Measurements from ENCODE around the gene NOC2L. TPM values are rescaled to one million over a fixed set of nuclear protein-coding genes. Genes with fewer than 3 reads are reported as not detected.
"Not testable (repeated sequence)": the region's sequence is repeated elsewhere in the genome, so short reads cannot be mapped to it uniquely, and the experiment has no call there.

The NOC2L gene
- total RNA-seq, 2 donors from 2014 or later, result 29.5 to 38.8 TPM

GRCh38 chr1:947958-948357 lies 11.1 kb downstream of the NOC2L start:
- no peak for DNase-seq (ENCODE audit: low spot score)
- H3K9me3 ChIP-seq, result no peaks in the 10 kb centered on the region
- H3K4me1 ChIP-seq, result peaks cover 0 to 16% of the 10 kb centered on the region in 2 donors
- peaks cover 70% of the 10 kb centered on the region for H3K36me3 ChIP-seq
- no peak overlapping the region for H3K27ac ChIP-seq
- TF ChIP-seq CTCF (IDR thresholded peaks at IDR 0.05), result no peak
- no peaks in the 10 kb centered on the region for H3K27me3 ChIP-seq
- H3K4me3 ChIP-seq, result no peak overlapping the region

GRCh38 chr1:946811-947210 lies 12.2 kb downstream of the NOC2L start:
- peaks cover 0 to 28% of the 10 kb centered on the region in 2 donors for H3K4me1 ChIP-seq
- not testable (repeated sequence) for H3K9me3 ChIP-seq; H3K4me3 ChIP-seq; DNase-seq (ENCODE audit: low spot score); H3K27ac ChIP-seq
- H3K36me3 ChIP-seq, result peaks cover 58% of the 10 kb centered on the region
- H3K27me3 ChIP-seq, result peaks cover 0 to 11% of the 10 kb centered on the region in 2 donors

- Histone ChIP-seq H3K27ac (no peak overlapping the region), H3K4me3 (no peak overlapping the region), H3K9me3 (no peaks in the 10 kb centered on the region), H3K4me1 (peaks cover 0 to 36% of the 10 kb centered on the region in 2 donors), H3K27me3 (peaks cover 0 to 14% of the 10 kb centered on the region in 2 donors), H3K36me3 (peaks cover 49% of the 10 kb centered on the region)
- DNase-seq (ENCODE audit: low spot score), result no peak
- no peak for TF ChIP-seq CTCF (IDR thresholded peaks at IDR 0.05)
Measured at GRCh38 chr1:945688-946556, 13.1 kb downstream of the NOC2L start.

DNA sequence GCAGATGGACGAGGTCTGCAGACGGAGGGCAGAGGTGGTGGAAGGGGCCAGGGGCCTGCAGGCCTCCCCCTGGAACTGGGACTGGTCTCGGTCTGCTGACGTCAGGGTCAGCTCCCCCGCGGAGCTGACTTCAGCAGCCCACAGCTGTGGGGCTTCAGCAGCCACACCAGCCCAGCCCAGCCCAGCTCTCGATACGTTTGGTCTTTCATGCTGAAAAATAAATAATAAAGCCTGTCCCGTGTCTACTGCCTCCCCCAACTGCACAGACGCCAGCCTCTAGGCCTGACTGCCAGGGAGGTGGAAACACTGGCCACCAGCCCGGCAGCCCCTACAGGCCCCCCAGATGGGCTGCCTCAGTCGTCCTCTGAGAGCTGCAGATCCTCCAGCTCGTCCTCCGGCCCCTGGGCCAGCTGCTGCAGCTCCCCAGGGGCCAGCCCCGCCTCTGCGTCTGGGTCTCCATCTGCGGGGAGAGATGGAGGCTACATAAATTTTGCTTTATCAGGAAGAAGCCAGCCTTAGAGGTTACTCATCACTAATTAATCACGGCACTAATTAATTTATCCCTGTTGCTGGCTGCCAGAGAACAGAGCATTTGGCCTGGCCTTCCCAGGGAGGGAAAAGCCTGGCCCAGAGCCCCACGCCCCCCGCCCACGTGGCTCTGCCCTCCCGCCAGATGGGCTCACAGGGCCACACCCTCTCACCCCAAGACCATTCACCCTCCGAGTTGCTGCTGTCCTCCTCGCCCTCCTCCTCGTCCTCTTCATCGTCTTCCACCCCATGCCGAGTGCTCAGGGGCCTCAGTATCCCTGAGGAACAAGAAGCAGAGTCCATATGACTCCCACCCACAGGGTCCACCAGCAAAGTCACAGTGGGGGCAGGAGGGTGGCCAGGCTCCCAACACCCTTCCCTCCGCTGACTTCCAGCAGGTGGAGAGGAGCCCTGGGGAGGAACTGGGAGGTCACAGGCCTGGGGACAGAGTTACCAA lies 14.4 kb downstream of the NOC2L start:
- Histone ChIP-seq H3K36me3 (peaks cover 36% of the 10 kb centered on the region), H3K27ac (peak overlapping the region; percentile 48 to 63), H3K9me3 (no peaks in the 10 kb centered on the region), H3K4me3 (no peak overlapping the region), H3K27me3 (peaks cover 0 to 14% of the 10 kb centered on the region in 2 donors), H3K4me1 (peaks cover 0 to 47% of the 10 kb centered on the region in 2 donors)
- TF ChIP-seq CTCF (IDR thresholded peaks at IDR 0.05), result no peak
- no peak for DNase-seq (ENCODE audit: low spot score)

GRCh38 chr1:943545-944340 lies 15.3 kb downstream of the NOC2L start:
- peaks cover 0 to 14% of the 10 kb centered on the region in 2 donors for H3K27me3 ChIP-seq
- peaks cover 0 to 48% of the 10 kb centered on the region in 2 donors for H3K4me1 ChIP-seq
- H3K27ac ChIP-seq, result peak overlapping the region; percentile 63 to 66
- H3K4me3 ChIP-seq, result no peak overlapping the region
- H3K36me3 ChIP-seq, result peaks cover 27% of the 10 kb centered on the region
- TF ChIP-seq CTCF (IDR thresholded peaks at IDR 0.05), result no peak
- no peak for DNase-seq (ENCODE audit: low spot score)
- H3K9me3 ChIP-seq, result no peaks in the 10 kb centered on the region

Data from right atrium auricular region (tissue), 2 donors.